Activated CD4-positive, alpha-beta T cell treated with anti-CD3 and anti-CD28 coated beads, Interleukin-2, amount 50 U/mL, for 16 hours (primary cell): ENCODE results near the gene CHPT1.

Experiments used
- DNase-seq: peaks from one replicate; pipeline ENCODE4 v3.0.0-alpha.2; 2020

Gene CHPT1

DNA sequence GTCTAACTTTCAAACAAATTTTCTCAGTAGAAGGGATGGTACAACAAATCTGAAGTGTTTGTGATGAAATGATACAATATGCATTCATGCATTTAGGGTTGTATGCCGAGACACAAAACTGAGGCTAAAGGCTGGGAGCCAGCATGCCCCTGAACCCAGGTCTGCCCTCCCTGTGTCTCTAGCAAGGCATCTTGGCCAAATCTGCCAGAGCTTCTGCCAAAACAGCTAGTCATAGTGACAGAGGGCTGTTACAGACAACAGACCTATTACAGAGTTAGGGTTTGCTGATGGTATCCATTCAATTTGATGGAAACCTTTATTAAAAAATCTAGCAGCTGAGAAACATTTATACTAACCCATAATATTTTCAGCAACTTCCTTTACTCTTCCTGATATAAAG, 11.3 kb upstream of the CHPT1 start:
- no peak for DNase-seq

GRCh38 chr12:101690544-101691098, 6.8 kb upstream of the CHPT1 start:
- no peak for DNase-seq

DNA sequence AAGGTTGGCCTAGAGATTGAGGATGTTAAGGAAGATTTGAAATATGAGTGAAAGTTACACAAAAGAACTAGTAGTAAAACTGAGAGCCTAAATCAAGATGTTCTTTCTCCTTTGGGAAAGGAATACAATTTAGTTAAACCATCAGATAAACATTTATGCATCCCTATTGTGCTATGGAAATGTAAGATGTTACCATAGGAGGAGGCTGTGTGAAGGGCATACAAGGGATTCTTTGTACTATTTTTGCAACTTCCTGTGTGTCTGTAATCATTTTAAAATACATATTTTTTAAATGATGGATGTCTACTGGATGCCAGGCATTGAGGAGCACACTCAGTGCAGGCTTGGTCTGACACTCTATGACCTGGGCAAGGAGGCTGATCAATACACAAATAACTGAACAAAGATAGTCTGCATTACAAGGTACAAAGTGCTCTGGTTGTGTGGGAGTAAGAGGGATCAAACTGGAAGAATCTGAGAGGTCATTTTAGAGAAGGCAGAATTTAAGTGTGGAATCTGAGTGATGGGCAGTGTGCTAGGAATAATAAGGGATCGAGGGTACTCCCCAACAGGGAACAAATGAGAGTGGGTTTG, 5.8 kb upstream of the CHPT1 start:
- DNase-seq = no peak

- DNase-seq = no peak
Measured at GRCh38 chr12:101694297-101694848, 3.1 kb upstream of the CHPT1 start.

DNA sequence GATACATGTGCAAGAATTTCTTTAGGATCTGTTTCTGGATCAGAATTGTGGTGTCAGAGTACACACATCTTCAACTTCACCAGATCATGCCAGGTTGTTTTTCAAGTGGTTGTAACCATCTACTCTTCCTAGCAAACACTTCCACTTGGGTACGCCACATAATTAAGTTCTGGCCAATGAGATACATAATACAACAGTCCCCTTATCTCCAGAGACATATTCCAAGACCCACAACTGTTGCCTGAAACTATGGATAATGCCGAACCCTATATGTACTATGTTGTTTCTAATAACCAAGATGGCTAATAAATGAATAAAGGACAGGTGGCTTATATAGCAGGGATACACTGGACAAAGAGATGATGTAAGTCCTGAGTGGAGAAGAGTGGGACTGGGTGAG, 2.5 kb upstream of the CHPT1 start:
- DNase-seq = no peak

- DNase-seq = no peak
Measured at GRCh38 chr12:101695706-101696105, 1.7 kb upstream of the CHPT1 start.

DNA sequence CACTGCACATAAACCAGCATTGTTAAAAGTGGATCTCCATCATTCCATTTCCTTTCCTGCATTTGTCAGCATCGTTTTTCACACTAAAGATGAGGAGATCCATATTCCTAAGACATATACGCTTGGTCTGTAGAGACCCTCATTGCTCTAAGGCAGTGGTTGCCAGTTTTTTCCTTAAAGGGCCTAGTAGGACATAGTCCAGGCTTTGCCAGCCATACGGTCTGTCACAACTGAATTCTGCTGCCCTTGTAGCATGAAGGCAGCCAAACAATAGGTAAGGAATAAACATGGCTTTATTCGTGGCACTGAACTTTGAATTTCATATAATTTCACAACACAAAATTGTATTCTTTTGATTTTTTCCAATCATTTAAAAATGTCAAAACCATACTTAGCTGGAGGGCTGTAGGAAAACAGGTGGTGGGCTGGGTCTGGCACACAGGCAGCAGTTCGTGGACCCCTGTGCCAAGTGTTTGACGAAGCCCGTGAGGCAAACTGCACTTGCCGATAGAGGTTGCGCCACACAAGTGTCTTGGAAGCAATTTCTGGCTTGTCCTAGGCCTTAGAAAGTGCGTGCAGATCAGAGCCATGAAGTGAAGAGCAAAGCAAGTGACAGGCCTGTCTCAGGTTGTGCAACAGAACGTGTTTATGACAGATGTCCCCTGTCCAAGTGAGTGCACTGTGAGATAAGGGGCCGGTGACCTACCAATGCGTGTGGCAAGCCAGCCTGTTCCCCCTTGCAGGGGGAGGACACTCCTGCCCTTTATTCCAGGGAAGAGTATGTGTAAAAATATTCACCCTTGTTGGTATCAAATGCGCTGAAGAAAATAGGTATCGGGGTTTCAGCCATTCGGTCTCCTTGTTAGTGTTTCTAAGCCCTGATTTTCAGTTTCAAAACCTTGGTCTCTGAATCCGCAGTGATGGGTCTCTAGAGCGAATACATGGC, 916 bp upstream of the CHPT1 start:
- peak; percentile 29 for DNase-seq

DNA sequence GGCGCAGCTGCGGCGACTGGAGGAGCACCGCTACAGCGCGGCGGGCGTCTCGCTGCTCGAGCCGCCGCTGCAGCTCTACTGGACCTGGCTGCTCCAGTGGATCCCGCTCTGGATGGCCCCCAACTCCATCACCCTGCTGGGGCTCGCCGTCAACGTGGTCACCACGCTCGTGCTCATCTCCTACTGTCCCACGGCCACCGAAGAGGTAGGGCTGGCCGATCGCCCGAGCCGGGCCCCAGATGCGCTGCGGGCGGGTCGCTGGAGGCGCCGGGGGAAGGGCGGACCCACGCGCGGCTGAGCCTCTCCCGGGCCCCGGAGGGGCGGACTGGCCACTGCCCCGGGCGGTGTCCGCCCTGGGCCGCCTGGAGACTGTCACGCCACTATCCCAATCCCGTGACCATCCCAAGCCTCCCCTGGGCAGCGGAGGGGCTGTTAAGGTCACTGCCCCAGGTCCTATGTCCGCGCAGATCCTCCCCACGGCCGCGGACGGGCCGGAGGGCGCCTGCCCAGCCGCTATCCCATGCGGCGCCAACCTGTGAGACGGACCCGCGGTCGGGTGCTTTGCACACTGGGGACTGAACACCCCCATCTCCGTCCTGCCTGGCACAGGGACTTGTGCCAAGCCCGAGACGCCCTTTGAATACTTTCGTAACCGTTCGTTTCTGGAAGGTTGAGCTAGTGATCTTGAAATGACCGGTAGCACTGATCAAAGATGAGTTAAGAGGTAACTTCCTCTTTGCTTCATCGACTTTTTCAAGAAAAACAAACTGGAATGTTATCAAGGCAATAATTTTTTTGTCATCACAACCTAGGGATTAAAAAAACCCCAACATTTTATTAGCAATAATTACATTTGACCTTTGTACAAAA, 725 bp downstream of the CHPT1 start:
- peak; percentile 44 for DNase-seq

DNA sequence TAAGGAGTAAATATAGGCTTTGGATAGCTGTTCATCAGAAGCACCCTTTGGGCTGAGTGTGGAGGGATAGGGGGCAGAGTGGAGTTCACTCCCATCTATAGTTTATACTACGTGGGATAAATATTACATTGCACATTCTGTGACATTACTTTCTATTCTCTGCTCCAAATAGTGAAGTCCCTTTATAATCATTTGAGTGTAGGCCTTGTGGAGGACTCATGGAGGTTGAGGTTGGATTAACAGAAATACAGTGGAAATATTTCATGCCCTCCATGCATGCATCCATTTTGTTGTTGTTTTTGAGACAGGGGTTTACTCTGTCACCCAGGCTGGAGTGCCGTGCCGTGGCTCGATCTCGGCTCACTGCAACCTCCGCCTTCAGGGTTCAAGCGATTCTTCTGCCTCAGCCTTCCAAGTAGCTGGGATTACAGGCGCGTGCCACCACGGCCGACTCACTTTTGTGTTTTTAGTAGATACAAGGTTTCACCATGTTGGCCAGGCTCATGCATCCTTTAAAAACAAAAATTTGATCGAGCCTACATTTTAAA, 1.4 kb downstream of the CHPT1 start:
- DNase-seq = peak; percentile 8

- DNase-seq = no peak
Measured at GRCh38 chr12:101700299-101700820, 2.9 kb downstream of the CHPT1 start.

GRCh38 chr12:101703487-101703886, 6.0 kb downstream of the CHPT1 start:
- DNase-seq = no peak

DNA sequence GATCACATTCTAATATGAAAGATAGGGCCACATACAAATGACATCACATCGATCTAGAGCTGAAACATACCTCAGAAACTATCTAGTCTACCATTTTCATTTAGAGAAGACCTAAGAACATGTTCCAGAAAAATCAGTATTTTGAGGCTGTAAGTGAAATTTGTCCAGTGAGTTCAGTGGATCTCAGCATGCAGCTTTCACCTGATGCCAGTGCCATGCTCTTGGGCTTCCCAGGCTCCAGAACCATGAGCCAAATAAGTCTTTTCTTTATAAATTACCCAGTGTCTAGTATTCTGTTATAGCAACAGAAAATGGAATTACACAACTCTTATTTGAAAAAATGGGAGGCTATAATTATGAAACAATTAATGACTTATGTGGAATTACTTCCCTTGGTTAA, 9.0 kb downstream of the CHPT1 start:
- DNase-seq = no peak

GRCh38 chr12:101707131-101707782, 9.8 kb downstream of the CHPT1 start:
- DNase-seq = no peak

GRCh38 chr12:101710288-101710687, 12.8 kb downstream of the CHPT1 start:
- DNase-seq = no peak

- DNase-seq = no peak
Measured at GRCh38 chr12:101713059-101713682, 15.7 kb downstream of the CHPT1 start.

DNA sequence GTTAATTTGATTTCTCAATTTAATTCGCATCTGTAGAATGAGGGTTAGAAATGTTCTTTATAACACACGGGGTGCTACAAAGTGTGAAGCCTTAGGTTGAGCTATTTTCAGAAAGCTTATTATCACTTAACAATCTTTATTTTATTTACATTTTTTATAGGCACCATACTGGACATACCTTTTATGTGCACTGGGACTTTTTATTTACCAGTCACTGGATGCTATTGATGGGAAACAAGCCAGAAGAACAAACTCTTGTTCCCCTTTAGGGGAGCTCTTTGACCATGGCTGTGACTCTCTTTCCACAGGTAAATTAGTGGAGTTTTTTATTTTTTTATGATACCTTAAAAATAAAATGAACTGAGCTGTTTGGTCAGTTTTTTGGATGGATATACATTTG, 16.5 kb downstream of the CHPT1 start:
- no peak for DNase-seq

- no peak for DNase-seq
Measured at GRCh38 chr12:101714877-101715444, 17.5 kb downstream of the CHPT1 start.

GRCh38 chr12:101719566-101719965, 22.1 kb downstream of the CHPT1 start:
- no peak for DNase-seq

- no peak for DNase-seq
Measured at GRCh38 chr12:101720118-101720517, 22.7 kb downstream of the CHPT1 start.

GRCh38 chr12:101722392-101722791, 25.0 kb downstream of the CHPT1 start:
- no peak for DNase-seq

DNA sequence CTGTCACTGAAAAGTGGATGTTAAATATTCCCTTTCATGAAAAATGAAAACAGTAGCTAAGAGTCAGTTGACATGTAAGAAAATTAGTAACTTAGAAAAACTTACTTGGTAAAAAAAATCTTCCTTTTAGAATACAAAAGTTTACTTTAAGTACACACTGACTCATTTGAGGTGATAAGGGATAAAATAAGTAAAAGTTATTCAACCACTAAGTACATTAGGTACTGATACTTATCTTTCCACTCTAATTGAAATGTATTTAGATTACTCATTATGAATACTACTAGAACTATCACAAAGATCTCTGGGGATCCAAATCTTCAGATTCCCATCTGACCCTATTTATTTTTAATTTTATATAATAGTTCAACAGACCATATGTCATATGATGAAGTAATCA, 29.7 kb downstream of the CHPT1 start:
- no peak for DNase-seq
